Erythroblast (primary cell): ENCODE data around the gene NELFCD.

ENCODE experiments used
- GATA1 ChIP-seq: IDR thresholded peaks from 2 replicates; pipeline ENCODE4 v1.6.1; 2011; ENCODE audit warnings: low read depth, mild to moderate bottlenecking, control low read depth, low read length, moderate library complexity
- POLR2A ChIP-seq: IDR thresholded peaks from 2 replicates; pipeline ENCODE4 v1.6.1; 2011; ENCODE audit warnings: mild to moderate bottlenecking, low read length

DNA sequence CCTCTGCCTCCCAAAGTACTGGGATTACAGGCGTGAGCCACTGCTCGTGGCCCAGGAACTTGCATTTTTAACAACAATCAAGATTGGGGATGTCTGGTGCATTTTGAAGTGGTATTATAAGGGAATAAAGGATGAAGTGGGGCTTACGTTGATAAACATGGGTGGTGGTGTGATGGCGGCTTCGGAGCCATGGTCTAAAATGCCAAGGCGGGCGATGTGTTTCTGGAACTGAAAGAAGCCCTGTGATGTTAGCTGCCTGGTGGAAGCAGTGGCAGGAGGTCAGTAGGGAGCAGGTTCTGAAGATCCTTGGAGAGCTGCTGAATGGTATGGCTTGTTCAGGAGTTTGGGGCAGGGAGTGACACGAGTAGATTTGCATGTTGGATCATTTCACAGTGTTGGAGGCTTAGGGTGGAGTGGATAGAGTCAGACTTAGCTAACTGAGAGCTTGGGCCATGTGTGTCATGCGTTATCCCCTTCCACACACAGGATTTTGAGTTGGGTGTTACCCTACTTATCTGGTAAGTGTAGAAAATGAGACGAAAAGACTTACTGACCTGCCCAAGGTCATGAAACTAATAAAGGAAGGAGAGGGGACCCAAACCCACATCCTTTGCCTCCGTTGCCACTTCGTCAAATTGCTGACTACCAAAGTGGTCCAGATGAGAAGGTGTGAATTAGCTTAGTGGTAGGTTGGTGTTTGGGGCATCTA is 1.5 kb downstream of the NELFCD start:
- peak; percentile 50 for TF ChIP-seq POLR2A
- TF ChIP-seq GATA1: no peak
